NT2/D1 (cell line): ENCODE measurements around the gene FAM76A.

Source experiments
- SUZ12 ChIP-seq: IDR thresholded peaks from 2 replicates; pipeline ENCODE4 v1.6.1; 2011; ENCODE audit not compliant: insufficient read length, insufficient read depth; ENCODE audit errors: extremely low read depth
- ZNF274 ChIP-seq: IDR thresholded peaks from 2 replicates; pipeline ENCODE4 v1.6.1; 2011; ENCODE audit warnings: mild to moderate bottlenecking, low read depth, low read length

GRCh38 chr1:27759236-27759635, 33.5 kb downstream of the FAM76A start:
- TF ChIP-seq ZNF274: no peak
- no peak for TF ChIP-seq SUZ12
